NCI-H2171 treated with DMSO at 0.1 percent for 48 hours (cell line): ENCODE data around the gene MFN2.
"Not testable (repeated sequence)": the region's sequence is repeated elsewhere in the genome, so short reads cannot be mapped to it uniquely, and the experiment has no call there.

Source experiments
- DNase-seq: peaks from one replicate; lab custom pipeline; 2025; lab: John Stamatoyannopoulos, UW

Gene MFN2

GRCh38 chr1:12022036-12022435, 41.8 kb downstream of the MFN2 start:
- no peak for DNase-seq

- DNase-seq = no peak
These were observed 46.3 kb downstream of the MFN2 start for GRCh38 chr1:12026586-12026985.

DNA sequence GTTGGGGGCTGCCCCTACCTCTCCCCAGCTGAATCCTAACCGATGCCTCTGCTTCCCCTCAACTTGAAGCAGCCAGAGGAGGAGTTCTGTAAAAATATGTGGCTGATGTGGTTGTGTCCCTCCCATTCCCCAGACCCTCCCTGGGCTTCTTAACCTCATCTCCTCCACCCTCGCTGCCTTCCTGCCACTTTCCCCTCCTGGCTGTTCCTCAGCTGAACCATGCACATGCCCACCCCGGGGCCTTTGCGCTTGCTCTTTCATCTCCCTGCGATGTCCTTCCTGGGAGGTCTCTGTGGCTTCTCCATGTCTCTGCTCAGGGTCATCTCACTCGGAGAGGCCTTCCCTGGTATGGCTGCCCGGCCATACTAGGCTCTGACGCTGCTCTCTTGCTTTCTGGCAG, 48.0 kb downstream of the MFN2 start:
- DNase-seq = no peak

DNA sequence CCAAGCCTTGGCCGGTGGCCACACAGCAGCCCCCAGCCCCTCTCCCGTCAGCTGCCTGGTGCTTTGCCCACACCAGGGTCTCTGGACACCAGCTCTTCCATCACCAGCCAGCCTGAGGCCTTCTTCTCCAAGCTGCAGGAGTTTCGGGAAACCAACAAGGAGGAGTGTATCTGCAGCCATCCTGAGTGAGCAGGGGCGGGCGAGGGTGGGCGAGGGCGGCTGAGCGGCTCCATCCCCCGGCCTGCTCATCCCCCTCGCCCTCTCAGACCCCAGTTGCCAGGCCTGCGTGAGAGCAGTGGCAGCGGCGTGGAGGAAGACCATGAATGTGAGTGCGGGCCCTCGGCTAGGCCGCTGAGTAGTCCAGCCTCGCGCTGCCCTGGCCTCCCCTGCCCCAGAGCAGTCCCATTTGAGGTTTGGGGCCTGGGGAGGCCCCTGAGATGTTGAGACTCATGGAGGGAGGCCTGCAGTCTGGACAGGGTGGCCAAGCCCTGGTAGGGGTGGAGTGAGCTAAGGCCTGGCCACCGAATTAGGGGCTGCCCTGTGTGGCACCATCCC, 48.8 kb downstream of the MFN2 start:
- DNase-seq = no peak

DNA sequence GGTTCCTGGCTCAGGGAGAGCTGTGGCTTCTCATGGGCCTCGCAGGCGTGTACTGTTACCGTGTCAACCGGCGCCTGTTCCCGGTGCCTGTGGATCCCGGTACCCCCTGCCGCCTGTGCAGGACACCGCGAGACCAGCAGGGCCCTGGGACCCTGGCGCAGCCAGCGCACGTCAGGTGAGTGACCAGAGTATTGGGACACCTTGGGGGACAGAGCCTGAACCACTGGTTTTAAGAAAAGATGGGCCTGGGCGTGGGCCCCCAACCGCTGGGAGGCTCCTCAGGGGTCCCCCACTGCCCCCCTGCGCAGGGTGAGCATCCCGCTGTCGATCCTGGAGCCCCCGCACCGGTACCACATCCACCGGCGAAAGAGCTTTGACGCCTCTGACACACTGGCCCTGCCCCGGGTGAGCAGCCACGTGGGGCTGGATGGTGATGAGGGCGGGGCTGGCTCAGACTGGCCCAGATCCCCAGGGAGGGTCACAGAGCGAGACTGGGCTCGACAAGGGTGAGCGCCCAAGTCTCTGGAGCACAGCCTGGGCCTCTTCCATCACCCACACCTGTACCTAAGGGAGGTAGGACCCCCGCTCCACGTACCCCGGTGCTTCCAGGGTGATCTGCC, 49.6 kb downstream of the MFN2 start:
- no peak for DNase-seq

DNA sequence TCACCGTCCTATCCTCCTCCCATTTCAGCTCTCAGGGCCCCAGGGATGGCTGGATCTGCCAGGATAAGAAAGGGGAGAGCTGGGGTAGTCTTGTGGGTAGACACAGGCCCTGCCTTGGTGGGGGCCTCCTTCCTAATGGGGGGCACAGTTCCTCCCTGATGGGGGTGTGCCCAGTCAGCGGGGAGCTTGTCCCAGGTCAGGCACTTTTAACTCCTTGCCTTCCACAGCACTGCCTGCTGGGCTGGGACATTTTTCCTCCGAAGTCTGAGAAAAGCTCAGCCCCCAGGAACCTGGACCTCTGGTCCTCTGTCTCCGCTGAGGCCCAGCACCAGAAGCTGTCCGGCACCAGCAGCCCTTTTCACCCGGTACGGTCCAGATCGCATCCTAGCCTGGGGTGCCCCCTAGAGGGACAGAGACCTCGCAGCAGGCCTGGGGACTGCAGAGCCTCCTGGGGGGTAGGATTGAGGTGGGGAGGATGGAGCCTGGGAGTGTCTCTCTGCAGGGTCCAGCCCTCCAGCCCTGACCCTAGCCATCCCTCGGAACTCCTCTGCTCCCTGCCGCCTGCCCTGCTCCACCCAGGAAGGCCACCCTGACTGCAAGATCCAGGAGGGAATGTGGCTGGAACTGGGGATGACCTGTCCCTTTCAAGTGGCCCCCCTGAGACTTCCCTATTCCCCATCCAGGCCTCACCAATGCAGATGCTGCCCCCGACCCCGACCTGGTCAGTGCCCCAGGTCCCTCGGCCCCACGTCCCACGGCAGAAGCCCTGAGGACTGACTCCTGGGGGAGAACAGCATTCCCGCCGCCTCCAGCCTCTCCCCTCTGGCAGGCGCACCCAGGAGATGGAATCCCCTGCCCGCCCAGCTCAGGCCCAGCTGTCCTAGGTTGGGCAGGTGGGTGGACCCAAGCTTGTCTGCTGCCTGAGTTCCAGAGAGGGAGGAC, 51.1 kb downstream of the MFN2 start:
- DNase-seq = no peak

DNA sequence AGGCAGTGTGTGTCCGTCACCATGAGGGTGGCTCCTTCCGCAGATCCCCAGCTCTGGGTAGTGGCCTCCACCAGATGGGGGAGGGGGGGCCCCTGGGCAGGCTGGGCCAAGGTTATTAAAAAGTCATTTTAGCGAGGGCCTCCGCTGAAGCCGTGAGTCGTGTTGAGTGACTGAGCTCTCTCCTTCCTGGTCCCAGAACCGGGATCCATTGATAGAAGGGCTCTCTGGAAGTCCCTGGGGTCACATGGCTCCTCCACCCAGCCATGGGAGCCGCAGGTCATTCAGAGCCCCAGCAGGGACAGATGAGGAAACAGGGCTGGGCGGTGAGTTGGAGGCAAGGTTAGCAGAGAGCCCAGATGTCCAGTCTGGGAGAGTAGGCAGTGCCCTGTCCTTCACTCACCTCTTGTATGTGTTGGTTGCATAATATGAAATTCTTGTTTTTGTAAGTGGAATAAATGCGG, 51.9 kb downstream of the MFN2 start:
- DNase-seq = no peak

- DNase-seq = not testable (repeated sequence)
These were observed 53.2 kb downstream of the MFN2 start for GRCh38 chr1:12033441-12033840.

- DNase-seq = no peak
These were observed 54.1 kb downstream of the MFN2 start for GRCh38 chr1:12034381-12034801.

- DNase-seq = no peak
These were observed 55.1 kb downstream of the MFN2 start for GRCh38 chr1:12035312-12035711.

GRCh38 chr1:12037486-12038355, 57.5 kb downstream of the MFN2 start:
- no peak for DNase-seq

DNA sequence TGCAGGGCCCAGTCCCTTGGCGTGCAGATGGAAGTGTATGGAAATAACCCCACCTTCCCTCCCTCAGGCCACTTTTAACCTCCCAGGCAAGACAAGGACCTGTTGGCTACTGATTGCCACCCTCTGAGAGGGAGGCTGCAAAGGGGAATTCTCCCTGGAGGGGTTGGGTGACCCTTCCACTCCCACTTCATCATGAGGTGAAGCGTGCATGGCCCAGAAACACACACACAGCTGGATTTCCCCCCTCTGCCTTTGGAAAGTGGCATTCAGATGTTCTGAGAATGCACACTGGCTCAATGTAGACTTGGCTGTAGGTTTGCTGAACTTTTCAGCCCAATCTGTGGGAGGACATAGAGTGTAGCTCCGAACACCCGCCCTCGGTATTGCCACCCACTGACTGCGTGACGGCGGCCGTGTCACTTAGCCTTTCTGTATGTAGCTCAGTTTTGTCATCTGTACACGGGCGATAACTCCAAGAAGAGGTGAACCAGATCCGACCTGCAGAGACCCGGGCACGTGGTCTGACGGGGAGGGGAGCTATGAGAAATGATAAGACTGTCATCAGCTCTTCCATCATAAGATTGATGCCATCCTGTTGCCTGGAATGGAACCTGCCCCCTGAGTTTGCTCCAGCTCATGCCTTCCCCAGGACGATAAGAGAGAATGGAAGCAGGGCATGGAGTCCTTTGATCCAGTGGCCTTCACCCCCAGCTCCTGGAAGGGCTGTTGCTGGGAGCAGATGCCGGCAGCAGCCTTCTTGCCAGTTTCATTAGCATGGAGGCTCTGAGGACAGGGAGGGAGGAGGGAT, 58.3 kb downstream of the MFN2 start:
- DNase-seq = no peak

DNA sequence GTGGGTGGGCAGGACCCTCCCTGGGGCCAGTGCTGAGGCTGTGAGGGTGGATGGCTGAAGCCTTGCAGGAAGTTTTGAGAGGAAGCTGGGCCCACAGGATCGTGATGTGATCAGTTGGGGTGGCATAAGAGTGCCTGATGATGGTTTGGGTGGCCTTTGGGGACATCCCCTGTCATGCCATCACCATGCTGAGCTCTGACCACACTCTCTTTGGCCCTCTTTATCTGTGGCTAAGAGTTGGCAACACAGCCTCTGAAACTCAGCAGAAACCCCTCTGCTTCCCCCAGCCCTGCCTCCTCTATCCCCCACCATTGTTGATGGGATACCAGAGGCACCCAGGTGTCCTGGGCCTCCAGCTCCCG, 58.9 kb downstream of the MFN2 start:
- DNase-seq = no peak

GRCh38 chr1:12039824-12040456, 59.7 kb downstream of the MFN2 start:
- DNase-seq = peak; percentile 30

DNA sequence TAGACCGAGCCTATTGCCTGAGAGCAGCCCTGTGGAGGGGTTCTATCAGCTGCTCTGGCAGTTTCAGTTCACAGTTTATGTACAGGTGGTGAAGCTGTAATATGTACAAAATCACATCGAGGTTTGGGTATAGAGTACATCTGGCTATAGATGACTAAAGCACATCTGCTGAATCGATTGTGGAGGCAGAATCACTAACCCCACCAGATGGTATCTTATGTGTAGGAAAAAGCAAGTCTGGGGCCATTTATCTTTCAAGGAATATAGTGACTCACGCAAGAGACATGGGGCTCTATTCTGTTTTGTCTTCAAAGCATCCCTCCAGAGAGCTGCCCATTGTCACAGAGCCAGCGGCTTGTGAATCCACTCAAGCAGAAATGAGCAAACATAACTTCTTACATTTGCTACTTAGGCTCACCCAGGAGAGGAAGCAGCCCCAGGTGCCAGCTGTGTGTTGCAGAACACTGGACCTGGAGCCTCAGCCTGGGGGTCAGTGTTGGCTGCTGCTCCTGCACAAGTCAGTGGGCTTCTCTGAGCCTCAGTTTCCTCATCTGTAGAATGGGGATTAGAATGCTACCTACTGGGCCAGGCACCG, 60.3 kb downstream of the MFN2 start:
- DNase-seq = peak; percentile 97

DNA sequence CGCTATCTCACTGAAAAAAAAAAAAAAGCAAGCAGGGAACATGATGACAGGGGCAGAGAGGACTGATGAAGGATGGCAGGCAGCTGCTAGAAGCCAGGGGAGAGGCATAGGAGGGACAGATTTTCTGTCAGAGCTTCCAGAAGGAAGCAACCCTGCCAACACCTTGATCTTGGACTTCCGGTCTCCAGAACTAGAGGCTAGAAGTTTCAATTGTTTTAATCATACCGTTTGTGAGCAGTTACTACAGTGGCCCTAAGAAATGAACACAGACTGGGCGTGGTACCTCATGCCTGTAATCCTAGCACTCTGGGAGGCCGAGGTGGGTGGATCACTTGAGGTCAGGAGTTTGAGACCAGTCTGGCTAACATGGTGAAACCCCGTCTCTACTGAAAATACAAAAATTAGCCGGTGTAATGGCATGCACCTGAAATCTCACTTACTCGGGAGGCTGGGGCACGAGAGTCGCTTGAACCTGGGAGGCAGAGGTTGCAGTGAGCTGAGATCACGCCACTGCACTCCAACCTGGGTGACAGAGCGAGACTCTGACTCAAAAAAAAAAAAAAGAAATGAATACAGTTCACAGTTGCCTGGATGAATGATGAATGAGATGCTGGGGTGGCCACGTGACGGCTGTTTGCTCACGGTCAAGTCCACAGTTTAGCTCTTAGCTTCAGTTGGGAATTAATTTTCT, 64.1 kb downstream of the MFN2 start:
- not testable (repeated sequence) for DNase-seq

DNA sequence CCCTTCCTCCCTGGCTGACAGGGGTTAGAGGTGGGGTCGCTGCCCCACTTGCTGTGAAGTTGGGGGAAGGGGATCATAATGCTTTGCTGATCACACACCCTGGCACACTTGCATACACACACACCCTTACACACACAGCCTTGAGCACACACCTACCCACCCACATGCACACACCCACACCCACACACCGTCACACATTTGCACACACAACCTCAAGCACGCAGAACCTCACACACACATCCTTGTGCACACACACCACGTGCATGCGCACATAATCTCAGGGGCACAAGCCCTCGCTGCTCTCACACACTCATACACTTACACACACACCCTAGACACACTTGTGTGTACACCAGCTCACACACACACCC, 66.5 kb downstream of the MFN2 start:
- DNase-seq = no peak

DNA sequence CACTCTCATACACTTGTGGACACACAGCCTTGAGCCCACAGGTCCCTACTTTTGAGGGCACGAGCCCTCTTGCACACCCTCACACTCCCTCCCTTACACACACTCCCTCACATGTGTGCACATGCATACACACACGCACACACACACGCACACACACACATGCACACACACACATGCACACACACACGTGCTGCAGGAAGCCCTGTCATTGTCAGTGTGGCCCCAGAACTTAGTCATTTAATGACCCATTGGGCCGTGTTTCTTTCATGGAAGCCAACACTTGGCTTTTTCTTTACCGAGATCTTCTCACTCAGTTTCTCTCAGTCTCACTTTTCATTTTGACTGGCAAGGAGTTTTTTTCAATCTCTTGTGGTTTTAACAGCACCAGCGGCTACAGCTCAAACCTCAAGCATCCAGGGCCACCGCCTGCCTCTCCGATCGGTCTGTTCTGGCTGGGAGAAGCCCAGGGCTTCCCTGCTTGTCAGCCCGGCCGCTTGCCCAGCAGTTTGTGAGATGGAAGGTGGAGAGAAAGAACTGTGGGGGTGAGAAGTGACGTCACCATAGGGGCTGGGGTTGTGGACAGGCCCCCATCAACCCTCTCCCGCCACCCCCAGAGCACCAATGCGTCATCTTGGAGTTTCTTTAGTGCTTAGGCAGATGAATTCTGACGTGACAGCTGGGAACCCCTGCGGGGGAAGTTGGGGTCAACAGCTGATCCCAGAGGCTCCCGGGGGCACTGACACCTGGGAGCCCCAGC, 67.1 kb downstream of the MFN2 start:
- no peak for DNase-seq

GRCh38 chr1:12048372-12048771, 68.1 kb downstream of the MFN2 start:
- no peak for DNase-seq
